Gastroesophageal sphincter (tissue), 4 donors: Measurements from ENCODE around the gene SPAAR. TPM values are rescaled to one million over a fixed set of nuclear protein-coding genes. Genes with fewer than 3 reads are reported as not detected.

Source experiments
- ATAC-seq: fragments of 150-250 bp; one replicate; pipeline ENCODE4 v1.9.1; 2016; ENCODE audit warnings: mild to moderate bottlenecking, moderate library complexity
- H3K27ac ChIP-seq, 4 donors: fragments of 200-600 bp; sonication (generic) in 3 of 4; 1 replicate in 3 of 4; 2 replicates in 1 of 4; pipeline ENCODE4 v1.5.1; 2016 to 2019
- H3K27me3 ChIP-seq: fragments of 200-600 bp; sonication (generic); one replicate; pipeline ENCODE4 v1.5.1; 2019
- H3K36me3 ChIP-seq, 2 donors: fragments of 200-600 bp; sonication (generic); one replicate each; pipeline ENCODE4 v1.5.1; 2019; ENCODE audit warnings: control low read depth in 1 of 2
- H3K4me1 ChIP-seq, 3 donors: fragments of 200-600 bp; sonication (generic); 1 replicate in 2 of 3; 2 replicates in 1 of 3; pipeline ENCODE4 v1.5.1; 2016 to 2019; ENCODE audit warnings: control low read depth in 2 of 3
- H3K4me3 ChIP-seq, 2 donors: fragments of 200-600 bp; sonication (generic); one replicate each; pipeline ENCODE4 v1.5.1; 2019; ENCODE audit warnings: mild to moderate bottlenecking in 1 of 2, moderate library complexity in 1 of 2
- H3K9me3 ChIP-seq, 3 donors: fragments of 200-600 bp; sonication (generic); one replicate each; pipeline ENCODE4 v1.5.1; 2017 to 2019; ENCODE audit warnings: control low read depth in 2 of 3
- EP300 ChIP-seq: sonication (generic); formaldehyde crosslinking; IDR thresholded peaks from one replicate; pipeline ENCODE4 v1.6.1; 2017; ENCODE audit warnings: antibody characterized with exemption, mild to moderate bottlenecking
- POLR2A ChIP-seq, 2 donors: fragments of 450-650 bp; IDR thresholded peaks; one replicate each; pipeline ENCODE4 v1.6.1; 2017; ENCODE audit warnings: antibody characterized with exemption in 2 of 2, mild to moderate bottlenecking in 2 of 2, moderate library complexity in 1 of 2
- POLR2AphosphoS5 ChIP-seq: sonication (generic); formaldehyde crosslinking; IDR thresholded peaks from one replicate; pipeline ENCODE4 v1.6.1; 2017; ENCODE audit warnings: antibody characterized with exemption
- whole genome bisulfite sequencing, 2 donors: methylation state at CpG; one replicate each; pipeline ENCODE4 v1.1.5; 2018; ENCODE audit warnings: low coverage in 1 of 2; 5-methylcytosine and 5-hydroxymethylcytosine counted together
- total RNA-seq, 4 donors: library from RNA; depleted of rRNA; stranded (reverse); fragments of >200 nt; gene quantifications; one replicate each; pipeline ENCODE4 v1.1.0, GENCODE V29; 2016
- TF ChIP-seq, protein P1 (sequence below), 4 experiments: fragments of 200-600 bp in 2 of 4; fragments of 450-650 bp in 2 of 4; sonication (generic) in 1 of 4; IDR thresholded peaks; one replicate each; pipeline ENCODE4 v1.5.1; 2017 to 2019; ENCODE audit warnings: antibody characterized with exemption in 4 of 4, mild to moderate bottlenecking in 2 of 4, moderate library complexity in 2 of 4

Gene SPAAR
- total RNA-seq, 4 donors from 2014 or later: 0.62 to 5.5 (median 2.6) TPM

GRCh38 chr9:35923927-35924763 lies 14.9 kb downstream of the SPAAR start:
- Histone ChIP-seq H3K27ac (peak overlapping the region; percentile 74 to 93 (median 78)), H3K9me3 (no peaks in the 10 kb centered on the region), H3K27me3 (no peaks in the 10 kb centered on the region), H3K4me3 (no peak overlapping the region), H3K36me3 (no peaks in the 10 kb centered on the region), H3K4me1 (peaks cover 7 to 36% (median 15%) of the 10 kb centered on the region in 3 donors)
- WGBS, 2 donors: 13 to 29% methylated on average over 3 to 9 of the region's 9 CpGs
- peak; percentile 78 for ATAC-seq
- TF ChIP-seq, protein P1, sequence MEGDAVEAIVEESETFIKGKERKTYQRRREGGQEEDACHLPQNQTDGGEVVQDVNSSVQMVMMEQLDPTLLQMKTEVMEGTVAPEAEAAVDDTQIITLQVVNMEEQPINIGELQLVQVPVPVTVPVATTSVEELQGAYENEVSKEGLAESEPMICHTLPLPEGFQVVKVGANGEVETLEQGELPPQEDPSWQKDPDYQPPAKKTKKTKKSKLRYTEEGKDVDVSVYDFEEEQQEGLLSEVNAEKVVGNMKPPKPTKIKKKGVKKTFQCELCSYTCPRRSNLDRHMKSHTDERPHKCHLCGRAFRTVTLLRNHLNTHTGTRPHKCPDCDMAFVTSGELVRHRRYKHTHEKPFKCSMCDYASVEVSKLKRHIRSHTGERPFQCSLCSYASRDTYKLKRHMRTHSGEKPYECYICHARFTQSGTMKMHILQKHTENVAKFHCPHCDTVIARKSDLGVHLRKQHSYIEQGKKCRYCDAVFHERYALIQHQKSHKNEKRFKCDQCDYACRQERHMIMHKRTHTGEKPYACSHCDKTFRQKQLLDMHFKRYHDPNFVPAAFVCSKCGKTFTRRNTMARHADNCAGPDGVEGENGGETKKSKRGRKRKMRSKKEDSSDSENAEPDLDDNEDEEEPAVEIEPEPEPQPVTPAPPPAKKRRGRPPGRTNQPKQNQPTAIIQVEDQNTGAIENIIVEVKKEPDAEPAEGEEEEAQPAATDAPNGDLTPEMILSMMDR (IDR thresholded peaks at IDR 0.05): no peak
- peak; percentile 46 for TF ChIP-seq POLR2AphosphoS5

DNA sequence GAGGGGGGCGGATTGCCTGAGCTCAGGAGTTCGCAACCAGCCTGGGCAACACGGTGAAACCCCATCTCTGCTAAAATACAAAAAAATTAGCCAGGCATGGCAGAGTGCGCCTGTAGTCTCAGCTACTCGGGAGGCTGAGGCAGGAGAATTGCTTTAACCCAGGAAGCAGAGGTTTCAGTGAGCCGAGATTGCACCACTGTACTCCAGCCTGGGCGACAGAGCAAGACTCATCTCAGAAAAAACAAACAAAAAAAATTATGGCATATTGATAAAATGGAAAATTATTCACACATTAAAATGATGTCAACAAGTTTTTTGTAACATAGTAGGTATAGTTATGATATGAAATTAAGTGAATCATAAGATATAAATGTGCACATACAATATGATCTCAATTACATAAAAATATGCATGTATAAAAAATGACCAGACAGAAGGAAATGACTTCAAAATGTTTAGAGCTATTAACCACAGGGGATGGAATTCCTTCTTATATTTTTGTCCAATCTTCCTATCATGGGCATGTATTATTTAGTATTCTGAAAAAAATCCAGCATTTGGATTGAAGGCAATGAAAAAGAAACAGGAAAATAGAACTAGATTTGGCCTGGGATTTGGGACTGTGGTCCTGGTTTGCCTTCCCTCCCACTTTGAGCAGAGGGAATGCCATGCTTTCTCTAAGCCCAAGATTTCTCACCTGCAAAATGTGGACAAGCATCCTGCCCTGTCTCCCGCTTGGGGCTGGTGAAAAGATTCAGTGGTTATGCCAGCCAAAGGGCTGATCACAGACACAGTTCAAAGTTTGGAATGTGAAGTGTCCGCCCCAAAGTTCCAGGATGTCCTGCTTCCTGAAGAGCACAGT lies 19.5 kb downstream of the SPAAR start:
- H3K27ac ChIP-seq: no peak overlapping the region
- no peaks in the 10 kb centered on the region for H3K36me3 ChIP-seq
- WGBS, 2 donors: 90% methylated on average over 5 to 8 of the region's 9 CpGs
- H3K4me3 ChIP-seq: no peak overlapping the region
- peaks cover 3 to 14% (median 3%) of the 10 kb centered on the region in 3 donors for H3K4me1 ChIP-seq
- H3K27me3 ChIP-seq: no peaks in the 10 kb centered on the region
- peak; percentile 46 for ATAC-seq
- H3K9me3 ChIP-seq: no peaks in the 10 kb centered on the region
- TF ChIP-seq, protein P1 (IDR thresholded peaks at IDR 0.05): no peak
- TF ChIP-seq POLR2A (IDR thresholded peaks at IDR 0.05): no peak
- TF ChIP-seq POLR2AphosphoS5: no peak
- TF ChIP-seq EP300: no peak

DNA sequence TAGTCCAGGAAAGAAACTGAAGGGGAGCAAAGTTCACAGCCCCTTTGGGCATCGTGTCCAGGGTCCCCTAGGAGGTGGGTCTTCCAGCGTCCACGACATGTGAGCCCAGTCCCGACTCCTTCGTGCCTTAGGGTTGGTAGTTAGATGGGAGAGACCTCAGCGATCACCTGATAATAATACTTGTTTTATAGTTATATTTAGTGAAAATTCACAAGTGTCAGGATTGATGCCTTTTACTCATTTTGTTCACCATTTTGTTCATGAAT lies 20.1 kb downstream of the SPAAR start:
- ATAC-seq: no peak
- Histone ChIP-seq H3K27me3 (no peaks in the 10 kb centered on the region), H3K4me3 (no peak overlapping the region), H3K27ac (no peak overlapping the region), H3K9me3 (no peaks in the 10 kb centered on the region), H3K4me1 (peaks cover 0 to 9% (median 0%) of the 10 kb centered on the region in 3 donors), H3K36me3 (no peaks in the 10 kb centered on the region)
- no peak for TF ChIP-seq POLR2AphosphoS5
- no peak for TF ChIP-seq EP300
- TF ChIP-seq, protein P1 (IDR thresholded peaks at IDR 0.05): no peak
- TF ChIP-seq POLR2A (IDR thresholded peaks at IDR 0.05): no peak
- 69 to 100% methylated on average over 2 to 6 of the region's 6 CpGs for WGBS, 2 donors

DNA sequence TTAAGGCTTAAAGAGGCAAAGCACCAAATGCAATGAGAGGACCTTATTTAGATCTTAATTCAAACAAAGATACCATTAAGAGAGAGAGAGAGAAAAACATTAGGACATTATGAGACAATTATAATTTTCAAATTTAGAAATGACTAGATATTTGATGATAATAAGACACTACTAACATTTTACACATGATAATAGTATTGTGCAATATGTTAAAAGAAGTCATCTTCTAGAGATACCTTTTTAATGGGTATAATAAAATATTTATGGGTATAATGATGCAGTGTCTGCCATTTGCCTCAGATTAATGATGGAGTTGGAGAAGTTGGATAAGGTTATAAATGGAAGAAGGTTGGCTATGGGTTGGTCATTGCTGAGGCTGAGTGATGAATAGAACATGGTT lies 21.2 kb downstream of the SPAAR start:
- H3K27ac ChIP-seq: no peak overlapping the region
- no peak for TF ChIP-seq EP300
- no peak for TF ChIP-seq POLR2AphosphoS5
- TF ChIP-seq, protein P1 (IDR thresholded peaks at IDR 0.05): no peak
- TF ChIP-seq POLR2A (IDR thresholded peaks at IDR 0.05): no peak
- H3K9me3 ChIP-seq: no peaks in the 10 kb centered on the region
- ATAC-seq: no peak
- no peaks in the 10 kb centered on the region for H3K36me3 ChIP-seq
- H3K4me3 ChIP-seq: no peak overlapping the region
- H3K4me1 ChIP-seq: peaks cover 0 to 3% (median 0%) of the 10 kb centered on the region in 3 donors
- H3K27me3 ChIP-seq: no peaks in the 10 kb centered on the region
